MM.1S (cell line): Measurements from ENCODE around the gene SMAD3.
A peak's percentile ranks its signal among the peaks of the same experiment; 100 is the strongest.

Source experiments
- DNase-seq: peaks from one replicate; pipeline ENCODE4 v3.0.0-alpha.2; 2015
- H2AFZ ChIP-seq: fragments of 300-600 bp; sonication (generic); 2 replicates; pipeline ENCODE4 v1.6.0; 2016; ENCODE audit warnings: antibody characterized with exemption, low read length
- H3F3A ChIP-seq: fragments of 300-600 bp; sonication (generic); 2 replicates; pipeline ENCODE4 v1.6.1; 2016; ENCODE audit warnings: mild to moderate bottlenecking, antibody characterized with exemption, low read length, moderate library complexity, mixed read lengths; ENCODE audit not compliant: insufficient read depth
- H3K27ac ChIP-seq: fragments of 300-600 bp; sonication (generic); 2 replicates; pipeline ENCODE4 v1.5.1; 2016; ENCODE audit warnings: mild to moderate bottlenecking, low read length
- H3K27me3 ChIP-seq: fragments of 300-600 bp; sonication (generic); replicated peaks from 2 replicates; pipeline ENCODE4 v1.6.0; 2016; ENCODE audit warnings: low read length; ENCODE audit not compliant: insufficient read depth
- H3K36me3 ChIP-seq: fragments of 300-600 bp; sonication (generic); replicated peaks from 2 replicates; pipeline ENCODE4 v1.6.1; 2016; ENCODE audit warnings: mild to moderate bottlenecking, low read length, mixed read lengths; ENCODE audit not compliant: insufficient read depth
- H3K4me1 ChIP-seq: fragments of 300-600 bp; sonication (generic); 2 replicates; pipeline ENCODE4 v1.6.1; 2016; ENCODE audit warnings: low read length, mixed read lengths
- H3K4me2 ChIP-seq: fragments of 300-600 bp; sonication (generic); 2 replicates; pipeline ENCODE4 v1.6.0; 2016; ENCODE audit warnings: low read depth, low read length
- H3K4me3 ChIP-seq: fragments of 300-600 bp; sonication (generic); 2 replicates; pipeline ENCODE4 v1.5.1; 2016; ENCODE audit warnings: low read length, mixed read lengths
- H3K79me2 ChIP-seq: fragments of 300-600 bp; sonication (generic); 2 replicates; pipeline ENCODE4 v1.6.1; 2016; ENCODE audit warnings: mixed run types, low read length, mixed read lengths
- H3K9ac ChIP-seq: fragments of 300-600 bp; sonication (generic); 2 replicates; pipeline ENCODE4 v1.6.1; 2016; ENCODE audit warnings: low read length, mixed read lengths
- H3K9me2 ChIP-seq: fragments of 300-600 bp; sonication (generic); replicated peaks from 2 replicates; pipeline ENCODE4 v1.6.1; 2016; ENCODE audit warnings: mild to moderate bottlenecking, low read length, mixed read lengths; ENCODE audit not compliant: insufficient read depth
- H3K9me3 ChIP-seq: fragments of 300-600 bp; sonication (generic); replicated peaks from 2 replicates; pipeline ENCODE4 v1.6.1; 2016; ENCODE audit warnings: mild to moderate bottlenecking, low read length, mixed read lengths; ENCODE audit not compliant: insufficient read depth
- H4K20me1 ChIP-seq: fragments of 300-600 bp; sonication (generic); 2 replicates; pipeline ENCODE4 v1.6.1; 2016; ENCODE audit warnings: mild to moderate bottlenecking, low read length, moderate library complexity, mixed read lengths; ENCODE audit not compliant: insufficient read depth
- EZH2 ChIP-seq: fragments of 300-600 bp; sonication (generic); optimal IDR thresholded peaks from 2 replicates; pipeline ENCODE3; 2017; ENCODE audit warnings: low read depth, mild to moderate bottlenecking, antibody characterized with exemption, low read length, mixed read lengths
- EZH2phosphoT487 ChIP-seq: fragments of 300-600 bp; sonication (generic); IDR thresholded peaks from 2 replicates; pipeline ENCODE4 v1.6.1; 2018; ENCODE audit warnings: antibody characterized with exemption, low read length
- TF ChIP-seq, protein P1 (sequence below): fragments of 300-600 bp; sonication (generic); IDR thresholded peaks from 2 replicates; pipeline ENCODE4 v1.5.1; 2016; ENCODE audit warnings: antibody characterized with exemption, low read length, mixed read lengths

Gene SMAD3

GRCh38 chr15:67080900-67081431, 15.6 kb downstream of the SMAD3 start:
- Histone ChIP-seq H3K4me3 (peak overlapping the region; percentile 4; the same call in 1 of the 2 replicates), H3K79me2 (peaks cover 60% of the 10 kb centered on the region), H3F3A (peaks cover 43% of the 10 kb centered on the region)

GRCh38 chr15:67082007-67082536, 16.7 kb downstream of the SMAD3 start:
- peak overlapping the region; percentile 78; the same call in 1 of the 2 replicates for H3K27ac ChIP-seq
- H3K79me2 ChIP-seq: peaks cover 50% of the 10 kb centered on the region
- H3K4me1 ChIP-seq: peaks cover 84% of the 10 kb centered on the region
- H3K4me2 ChIP-seq: peak overlapping the region; percentile 37
- TF ChIP-seq, protein P1, sequence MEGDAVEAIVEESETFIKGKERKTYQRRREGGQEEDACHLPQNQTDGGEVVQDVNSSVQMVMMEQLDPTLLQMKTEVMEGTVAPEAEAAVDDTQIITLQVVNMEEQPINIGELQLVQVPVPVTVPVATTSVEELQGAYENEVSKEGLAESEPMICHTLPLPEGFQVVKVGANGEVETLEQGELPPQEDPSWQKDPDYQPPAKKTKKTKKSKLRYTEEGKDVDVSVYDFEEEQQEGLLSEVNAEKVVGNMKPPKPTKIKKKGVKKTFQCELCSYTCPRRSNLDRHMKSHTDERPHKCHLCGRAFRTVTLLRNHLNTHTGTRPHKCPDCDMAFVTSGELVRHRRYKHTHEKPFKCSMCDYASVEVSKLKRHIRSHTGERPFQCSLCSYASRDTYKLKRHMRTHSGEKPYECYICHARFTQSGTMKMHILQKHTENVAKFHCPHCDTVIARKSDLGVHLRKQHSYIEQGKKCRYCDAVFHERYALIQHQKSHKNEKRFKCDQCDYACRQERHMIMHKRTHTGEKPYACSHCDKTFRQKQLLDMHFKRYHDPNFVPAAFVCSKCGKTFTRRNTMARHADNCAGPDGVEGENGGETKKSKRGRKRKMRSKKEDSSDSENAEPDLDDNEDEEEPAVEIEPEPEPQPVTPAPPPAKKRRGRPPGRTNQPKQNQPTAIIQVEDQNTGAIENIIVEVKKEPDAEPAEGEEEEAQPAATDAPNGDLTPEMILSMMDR: no peak
- no peak for TF ChIP-seq EZH2
- TF ChIP-seq EZH2phosphoT487: no peak
- peak; percentile 81 for DNase-seq
- no peak overlapping the region for H2AFZ ChIP-seq
- no peaks in the 10 kb centered on the region for H4K20me1 ChIP-seq
- no peak overlapping the region for H3K4me3 ChIP-seq
- no peaks in the 10 kb centered on the region for H3K9me3 ChIP-seq
- peaks cover 51% of the 10 kb centered on the region for H3F3A ChIP-seq
- H3K36me3 ChIP-seq: no peaks in the 10 kb centered on the region
- H3K9me2 ChIP-seq: no peaks in the 10 kb centered on the region
- no peak overlapping the region for H3K9ac ChIP-seq
- no peaks in the 10 kb centered on the region for H3K27me3 ChIP-seq

More at GRCh38 chr15:67080900-67081431, 15.6 kb downstream of the SMAD3 start:
- peak overlapping the region; percentile 78 for H3K27ac ChIP-seq
- no peaks in the 10 kb centered on the region for H4K20me1 ChIP-seq
- H2AFZ ChIP-seq: no peak overlapping the region
- TF ChIP-seq, protein P1: peak; percentile 40
- no peak for TF ChIP-seq EZH2phosphoT487
- H3K9me2 ChIP-seq: no peaks in the 10 kb centered on the region
- peaks cover 78% of the 10 kb centered on the region for H3K4me1 ChIP-seq
- peak overlapping the region; percentile 29; the same call in 1 of the 2 replicates for H3K9ac ChIP-seq
- H3K36me3 ChIP-seq: no peaks in the 10 kb centered on the region
- no peaks in the 10 kb centered on the region for H3K27me3 ChIP-seq
- peak; percentile 57 for DNase-seq
- peak overlapping the region; percentile 37 for H3K4me2 ChIP-seq
- H3K9me3 ChIP-seq: no peaks in the 10 kb centered on the region

GRCh38 chr15:67083135-67083762, 17.8 kb downstream of the SMAD3 start:
- no peaks in the 10 kb centered on the region for H4K20me1 ChIP-seq
- H3K4me1 ChIP-seq: peaks cover 84% of the 10 kb centered on the region
- no peak overlapping the region for H3K4me3 ChIP-seq
- H3K9me3 ChIP-seq: no peaks in the 10 kb centered on the region
- H3K9ac ChIP-seq: no peak overlapping the region
- no peak overlapping the region for H3K4me2 ChIP-seq
- no peak overlapping the region for H2AFZ ChIP-seq
- H3K36me3 ChIP-seq: no peaks in the 10 kb centered on the region
- no peaks in the 10 kb centered on the region for H3K9me2 ChIP-seq
- H3K79me2 ChIP-seq: peaks cover 51% of the 10 kb centered on the region
- no peaks in the 10 kb centered on the region for H3K27me3 ChIP-seq
- no peak overlapping the region for H3K27ac ChIP-seq
- TF ChIP-seq EZH2phosphoT487 (no peak), EZH2 (no peak)
- TF ChIP-seq, protein P1: no peak
- peaks cover 58% of the 10 kb centered on the region for H3F3A ChIP-seq
- DNase-seq: no peak
